Glomerular visceral epithelial cell (primary cell): Measurements from ENCODE around the gene SLC27A5.
A peak's percentile ranks its signal among the peaks of the same experiment; 100 is the strongest.
"Not testable (repeated sequence)": the region's sequence is repeated elsewhere in the genome, so short reads cannot be mapped to it uniquely, and the experiment has no call there.

Experiments used
- DNase-seq: peaks from one replicate; pipeline ENCODE4 v3.0.0-alpha.2; 2016; ENCODE audit errors: extremely low spot score

SLC27A5 gene

GRCh38 chr19:58551123-58551497 is 39.3 kb upstream of the SLC27A5 start:
- no peak for DNase-seq

GRCh38 chr19:58550362-58551122 is 38.8 kb upstream of the SLC27A5 start:
- DNase-seq = no peak

- DNase-seq = no peak
These were observed 38.0 kb upstream of the SLC27A5 start for GRCh38 chr19:58549664-58550361.

GRCh38 chr19:58548859-58549663 is 37.3 kb upstream of the SLC27A5 start:
- no peak for DNase-seq

- DNase-seq = no peak
These were observed 35.8 kb upstream of the SLC27A5 start for GRCh38 chr19:58547323-58548312.

GRCh38 chr19:58546019-58546530 is 34.3 kb upstream of the SLC27A5 start:
- DNase-seq = no peak

GRCh38 chr19:58545286-58546018 is 33.7 kb upstream of the SLC27A5 start:
- no peak for DNase-seq

GRCh38 chr19:58544591-58545285 is 32.9 kb upstream of the SLC27A5 start:
- peak; percentile 78 for DNase-seq

GRCh38 chr19:58543826-58544590 is 32.2 kb upstream of the SLC27A5 start, which contains the start of gene TRIM28:
Gene TRIM28 (plus strand): TSS chr19:58544064. CDS start chr19:58544758, 694 bp downstream.
- peak; percentile 100 for DNase-seq

- not testable (repeated sequence) for DNase-seq
These were observed 31.0 kb upstream of the SLC27A5 start for GRCh38 chr19:58542641-58543372.

- DNase-seq = not testable (repeated sequence)
These were observed 27.4 kb upstream of the SLC27A5 start for GRCh38 chr19:58539169-58539559.

- no peak for DNase-seq
These were observed 26.7 kb upstream of the SLC27A5 start for GRCh38 chr19:58538257-58539168.

- no peak for DNase-seq
These were observed 25.3 kb upstream of the SLC27A5 start for GRCh38 chr19:58536852-58537798.

- DNase-seq = no peak
These were observed 24.1 kb upstream of the SLC27A5 start for GRCh38 chr19:58535857-58536256.

- DNase-seq = no peak
These were observed 19.4 kb upstream of the SLC27A5 start for GRCh38 chr19:58531034-58531840.
